SIG-M5 treated with dmso at 0.1 percent for 504 hours (cell line): ENCODE measurements around the gene CNTN4.

Experiments
- DNase-seq: peaks from one replicate; lab custom pipeline; 2025; ENCODE audit not compliant: unreplicated experiment; lab: John Stamatoyannopoulos, UW

The CNTN4 gene

GRCh38 chr3:2390926-2391532 lies 292.4 kb downstream of the CNTN4 start:
- DNase-seq, result no peak

GRCh38 chr3:2391896-2392295 lies 293.2 kb downstream of the CNTN4 start:
- no peak for DNase-seq

DNA sequence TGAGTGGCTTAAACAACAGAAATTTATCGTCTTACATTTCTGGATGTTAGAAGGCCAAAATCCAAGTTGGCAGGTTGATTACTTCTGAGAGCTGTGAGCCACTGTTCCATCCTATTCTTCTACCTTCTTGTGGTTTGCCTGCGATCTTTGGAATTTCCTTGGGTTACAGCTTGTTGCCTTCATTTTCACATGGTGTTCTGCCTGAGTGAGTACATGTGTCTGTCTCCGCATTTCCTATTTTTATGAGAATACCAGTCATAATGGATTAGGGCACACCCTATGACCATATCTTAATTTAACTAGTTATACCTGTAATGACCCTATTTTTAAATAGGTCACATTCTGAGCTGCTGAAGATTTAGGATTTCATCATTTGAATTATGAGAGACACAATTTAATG lies 294.3 kb downstream of the CNTN4 start:
- DNase-seq, result no peak

GRCh38 chr3:2415083-2415482 lies 316.4 kb downstream of the CNTN4 start:
- DNase-seq, result no peak

DNA sequence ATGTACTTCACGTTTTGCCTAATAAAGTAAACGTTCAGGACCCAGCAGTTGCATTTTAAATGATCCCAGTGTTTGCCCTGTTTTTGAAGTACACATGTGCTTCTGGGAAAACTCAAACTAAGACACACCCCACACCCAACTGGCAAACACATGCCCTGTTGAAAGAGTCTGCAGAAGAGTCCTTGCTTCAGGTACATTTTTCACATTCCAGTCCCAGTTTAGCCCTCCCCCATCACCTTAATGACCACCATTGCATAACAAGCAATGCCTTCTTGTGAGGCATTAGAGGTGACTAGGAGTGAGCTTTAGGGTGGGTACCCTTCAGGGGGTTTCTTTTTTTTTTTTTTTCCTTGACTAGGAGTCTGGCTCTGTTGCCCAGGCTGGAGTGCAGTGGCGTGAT lies 322.3 kb downstream of the CNTN4 start:
- no peak for DNase-seq

- no peak for DNase-seq
Measured at GRCh38 chr3:2423143-2423542, 324.5 kb downstream of the CNTN4 start.

DNA sequence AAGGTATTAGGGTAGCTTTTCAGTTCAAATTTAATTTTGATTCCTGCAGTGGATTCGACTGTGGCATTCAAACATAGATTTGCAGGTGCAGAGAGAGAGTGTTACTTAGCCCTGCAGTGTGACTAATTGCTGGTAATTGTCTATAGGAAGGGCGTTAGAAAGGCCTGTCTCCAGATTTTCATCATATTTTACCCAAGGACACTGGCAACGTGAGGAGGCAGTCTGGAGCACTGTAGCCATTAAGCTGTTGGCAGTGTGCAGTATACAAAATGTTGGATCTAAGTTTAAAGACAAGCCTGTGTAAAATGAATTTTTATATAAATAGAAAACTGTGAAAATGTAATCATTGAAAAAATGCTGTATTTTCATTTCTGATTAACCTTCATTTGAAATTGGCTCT lies 342.9 kb downstream of the CNTN4 start:
- no peak for DNase-seq

GRCh38 chr3:2446146-2446545 lies 347.5 kb downstream of the CNTN4 start:
- no peak for DNase-seq

DNA sequence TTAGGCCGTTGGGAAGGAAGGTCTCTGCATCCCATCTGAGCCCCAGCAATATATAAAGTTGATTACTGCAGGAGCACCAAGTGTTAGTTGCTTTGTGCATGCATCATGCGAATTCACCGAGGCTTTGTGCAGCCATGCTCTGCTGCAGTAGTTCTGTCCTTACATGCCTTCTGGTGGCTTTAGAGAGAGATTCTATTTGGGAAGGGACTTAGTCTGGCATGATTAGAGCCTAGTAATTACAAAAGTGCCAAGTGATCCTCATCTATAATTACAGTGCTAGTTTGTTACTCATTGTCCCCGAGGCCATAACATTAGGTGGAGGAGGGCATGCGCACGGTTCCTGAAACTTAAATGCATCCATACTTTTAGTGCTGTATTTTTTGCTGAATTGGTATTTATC lies 353.6 kb downstream of the CNTN4 start:
- DNase-seq, result no peak

DNA sequence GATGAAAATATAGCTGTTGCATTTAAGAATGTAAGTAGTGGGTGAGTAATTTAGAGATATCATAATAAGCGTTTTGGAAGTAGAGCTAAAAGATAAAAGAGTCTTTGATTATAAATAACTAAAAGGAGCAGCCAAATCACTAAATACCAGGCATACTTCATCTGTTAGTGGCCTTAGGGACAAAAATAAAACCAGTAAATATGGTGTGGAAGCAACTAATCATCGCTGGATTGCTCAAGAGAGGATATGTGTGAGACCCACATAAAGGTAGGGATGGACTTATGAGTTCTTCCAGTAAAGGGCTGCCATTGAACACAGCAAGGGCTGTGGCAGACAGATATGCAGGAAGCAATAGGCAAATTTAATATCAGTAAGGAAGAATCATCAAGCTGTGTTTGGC lies 356.2 kb downstream of the CNTN4 start:
- no peak for DNase-seq

DNA sequence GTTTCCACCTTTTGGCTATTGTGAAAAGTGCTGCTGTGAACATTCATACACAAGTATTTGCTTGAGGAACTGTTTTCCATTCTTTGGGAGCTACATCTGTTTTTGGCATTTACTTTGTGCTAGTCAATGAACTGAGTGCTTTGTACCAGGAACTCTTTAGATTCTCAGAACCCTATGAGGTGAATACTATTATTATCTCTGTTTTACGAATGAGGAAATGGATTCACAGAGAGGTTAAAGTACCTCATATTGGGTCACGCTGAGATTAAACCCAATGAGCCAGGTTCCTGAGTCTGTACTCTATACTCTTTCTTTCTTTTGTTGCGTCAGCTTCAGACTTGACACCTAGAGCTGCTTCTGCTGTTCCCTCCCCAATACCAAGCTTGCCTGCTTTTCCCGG lies 358.1 kb downstream of the CNTN4 start:
- DNase-seq, result no peak

- DNase-seq, result no peak
Measured at GRCh38 chr3:2458816-2459215, 360.1 kb downstream of the CNTN4 start.

DNA sequence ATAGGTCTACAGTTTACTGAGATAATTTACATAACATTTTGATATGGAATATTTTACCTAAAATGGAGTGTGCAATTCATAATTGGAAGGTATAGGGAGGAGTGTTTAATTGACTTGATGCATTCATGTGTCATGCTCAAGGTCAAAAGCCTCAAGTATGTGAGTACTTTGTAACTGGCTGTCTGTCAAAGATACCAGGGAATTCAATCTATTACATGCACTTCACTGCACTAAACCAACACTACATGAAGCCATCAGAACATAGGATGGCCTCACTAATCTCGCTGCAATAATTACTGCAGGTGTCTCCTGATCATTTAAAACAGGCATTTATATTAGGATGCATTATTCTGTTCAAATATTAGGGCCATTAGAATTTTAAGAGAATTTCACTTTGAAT lies 367.2 kb downstream of the CNTN4 start:
- DNase-seq, result no peak

GRCh38 chr3:2468816-2469215 lies 370.1 kb downstream of the CNTN4 start:
- DNase-seq, result no peak

GRCh38 chr3:2476996-2477395 lies 378.3 kb downstream of the CNTN4 start:
- no peak for DNase-seq

DNA sequence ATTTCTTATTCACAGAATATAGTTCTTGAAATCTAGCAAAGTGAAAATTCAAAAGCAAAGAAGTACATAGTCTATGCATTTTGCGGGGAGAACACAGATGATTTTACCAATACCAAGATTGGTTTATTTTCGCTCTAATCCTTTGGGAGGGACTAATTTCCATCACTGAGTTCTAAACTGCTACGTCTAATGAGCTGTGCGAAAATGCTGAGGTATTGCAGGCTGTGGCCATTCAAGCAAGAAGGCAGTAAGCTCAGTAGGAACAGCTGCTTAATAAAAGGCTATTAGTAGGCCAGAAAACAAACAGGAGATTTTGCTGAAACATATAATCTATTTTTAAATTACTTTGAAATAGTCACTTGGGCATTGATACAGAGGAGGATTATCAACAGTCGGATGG lies 379.0 kb downstream of the CNTN4 start:
- DNase-seq, result no peak

GRCh38 chr3:2484162-2485026 lies 385.7 kb downstream of the CNTN4 start:
- no peak for DNase-seq

DNA sequence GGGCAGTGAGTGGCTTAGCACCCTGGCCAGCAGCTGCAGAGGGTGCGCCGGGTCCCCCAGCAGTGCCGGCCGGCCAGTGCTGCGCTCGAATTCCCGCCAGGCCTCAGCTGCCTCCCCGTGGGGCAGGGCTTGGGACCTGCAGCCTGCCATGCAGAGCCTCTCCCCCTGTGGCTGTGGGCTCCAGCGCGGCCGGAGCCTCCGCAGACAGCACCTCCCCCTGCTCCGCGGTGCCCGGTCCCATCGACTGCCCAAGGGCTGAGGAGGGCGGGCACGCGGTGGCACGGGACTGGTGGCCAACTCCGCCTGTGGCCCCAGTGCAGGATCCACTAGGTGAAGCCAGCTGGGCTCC lies 386.3 kb downstream of the CNTN4 start:
- DNase-seq, result no peak

- no peak for DNase-seq
Measured at GRCh38 chr3:2495746-2496145, 397.1 kb downstream of the CNTN4 start.

- no peak for DNase-seq
Measured at GRCh38 chr3:2504912-2505311, 406.2 kb downstream of the CNTN4 start.

DNA sequence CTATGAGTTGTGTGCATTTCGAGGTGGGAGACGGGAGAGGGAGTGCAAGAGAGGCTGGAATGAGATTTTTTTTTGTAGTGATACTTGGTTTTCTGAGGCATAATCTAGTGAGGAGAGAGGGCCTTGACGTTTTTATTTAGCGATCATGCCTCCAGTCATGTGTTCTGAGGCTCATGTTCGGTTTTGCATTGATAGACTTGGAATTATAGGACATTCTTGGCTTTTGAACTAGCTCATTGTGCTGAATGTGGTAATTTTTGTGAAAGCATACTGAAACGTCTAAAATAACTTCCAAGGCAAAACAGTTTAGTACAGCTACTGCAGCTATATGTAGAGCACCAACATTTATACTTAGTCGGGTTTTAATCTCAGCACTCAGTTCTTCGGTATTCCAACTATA lies 408.1 kb downstream of the CNTN4 start:
- no peak for DNase-seq

DNA sequence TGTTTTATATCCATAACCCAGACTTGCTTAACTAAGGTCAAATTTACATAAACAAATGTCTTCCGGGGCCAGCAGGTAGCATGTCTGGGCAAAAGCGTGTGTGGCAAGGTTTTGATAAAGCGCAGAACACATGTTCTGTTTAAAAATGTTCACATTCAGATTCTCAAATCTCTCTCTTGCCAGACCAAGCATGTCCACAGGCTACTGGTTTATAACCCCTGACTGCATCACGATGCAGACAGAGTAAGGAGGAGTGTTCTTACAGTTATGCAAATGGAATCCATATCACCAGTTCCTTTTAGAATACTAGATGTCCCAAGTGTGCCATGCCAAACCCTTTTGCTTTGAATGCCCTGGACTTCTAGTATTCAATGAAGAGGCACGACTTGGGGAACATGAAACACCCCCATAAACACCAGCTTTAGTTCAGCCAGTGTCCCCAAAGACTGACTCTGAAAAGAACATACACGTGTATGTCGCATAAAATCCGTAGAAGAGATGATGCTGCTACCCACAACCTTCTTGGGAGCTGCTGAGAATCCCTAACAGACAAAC lies 412.0 kb downstream of the CNTN4 start:
- no peak for DNase-seq

DNA sequence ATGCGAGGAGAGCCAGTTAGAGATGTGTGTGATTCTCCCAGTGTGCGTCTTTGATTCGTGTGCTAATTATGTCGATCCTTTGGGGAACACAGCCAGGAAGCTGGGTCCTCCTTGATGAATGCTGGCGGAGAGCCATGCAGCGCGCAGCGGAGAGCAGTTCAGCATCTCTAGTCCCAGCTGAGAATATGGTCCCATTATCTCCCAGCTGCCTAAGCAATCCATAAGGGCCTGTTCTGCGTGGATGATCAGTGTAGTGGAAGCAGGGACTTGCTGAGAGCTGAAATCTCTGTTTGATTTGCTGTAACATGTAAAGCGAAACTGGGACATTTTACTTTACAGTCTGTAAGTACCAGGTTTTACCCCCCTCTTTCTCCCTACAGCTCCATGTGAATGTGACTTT lies 412.7 kb downstream of the CNTN4 start:
- DNase-seq, result no peak
